Stimulated activated CD4-positive, alpha-beta T cell treated with anti-CD3 and anti-CD28 coated beads, Interleukin-12 subunit alpha, Interleukin-12 subunit beta, amount 100 ng/mL, for 4 hours (primary cell): Measurements from ENCODE around the gene LCN12.

Experiments
- DNase-seq: peaks from one replicate; pipeline ENCODE4 v3.0.0-alpha.2; 2020

LCN12 gene

GRCh38 chr9:136958898-136959850, 7.1 kb downstream of the LCN12 start:
- DNase-seq = no peak

GRCh38 chr9:136960212-136960937, 8.3 kb downstream of the LCN12 start:
- DNase-seq = no peak

DNA sequence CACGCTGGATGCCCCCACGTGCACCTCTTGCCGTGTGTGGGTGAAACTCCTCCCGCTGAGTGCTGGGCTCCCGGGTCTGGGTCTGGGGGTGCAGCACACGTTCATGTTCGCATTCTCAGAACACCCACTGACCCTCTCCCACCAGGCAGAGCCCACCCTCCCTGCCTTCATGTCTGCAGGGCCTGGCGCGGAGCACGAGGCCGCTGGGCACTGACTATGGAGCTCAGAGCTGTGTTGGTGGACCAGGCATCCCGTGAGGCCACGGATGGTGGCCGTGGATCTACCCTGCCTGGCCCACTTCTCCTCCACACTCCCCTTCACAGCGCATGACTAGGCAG, 8.8 kb downstream of the LCN12 start:
- DNase-seq = no peak

DNA sequence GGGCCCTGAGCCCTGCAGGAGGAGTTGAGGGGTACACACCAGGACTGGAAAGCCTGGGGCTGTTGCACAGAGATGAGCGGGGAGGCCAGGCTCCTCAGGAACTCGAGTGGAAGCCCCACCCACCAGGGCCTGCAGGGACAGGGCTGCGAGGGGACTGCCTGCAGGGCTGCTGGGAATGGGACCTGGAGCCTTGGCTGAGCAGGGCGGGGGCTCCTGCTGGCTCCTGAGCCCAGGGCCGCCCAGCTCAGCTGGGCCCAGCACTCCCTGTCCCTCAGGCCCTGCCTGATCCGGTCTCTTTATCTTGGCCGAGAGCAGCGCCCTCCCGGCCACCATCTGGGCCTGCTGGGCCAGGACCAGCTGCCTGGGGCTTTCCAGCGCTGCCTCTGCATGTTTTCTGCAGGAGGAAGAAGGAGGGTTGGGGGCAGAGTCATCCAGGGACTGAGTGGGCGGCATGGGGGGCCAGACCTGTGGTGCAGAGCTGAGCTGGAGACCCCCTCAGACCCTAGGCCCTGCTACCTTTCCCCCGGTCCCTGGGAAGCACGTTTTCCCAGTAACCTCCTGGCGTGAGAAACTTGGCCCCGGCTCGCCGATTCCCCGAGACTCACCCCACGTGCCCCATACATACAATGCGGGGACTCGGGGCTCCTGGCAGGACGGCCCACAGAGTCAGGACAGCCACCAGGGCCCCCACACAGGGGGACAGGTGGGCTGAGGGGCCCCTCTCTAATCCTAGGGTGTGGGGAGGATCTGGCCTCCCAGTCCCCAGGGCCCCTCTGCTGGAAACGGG, 9.4 kb downstream of the LCN12 start:
- DNase-seq = no peak

DNA sequence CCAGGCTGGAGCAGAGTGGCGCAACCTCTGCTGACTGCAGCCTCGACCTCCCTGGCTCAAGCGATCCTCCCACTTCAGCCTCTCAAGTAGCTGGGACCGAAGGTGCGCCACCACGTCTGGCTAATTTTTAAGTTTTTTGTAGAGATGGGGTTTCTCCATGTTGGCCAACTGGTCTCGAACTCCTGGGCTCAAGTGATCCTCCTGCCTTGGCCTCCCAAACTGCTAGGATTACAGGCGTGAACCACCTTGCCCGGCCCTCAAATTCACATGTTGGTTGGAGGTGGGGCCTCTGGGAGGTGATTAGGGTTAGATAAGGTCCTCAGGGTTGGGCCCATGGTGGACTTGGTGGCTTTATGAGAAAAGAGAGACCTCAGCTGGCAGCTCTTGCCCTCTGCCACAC, 10.1 kb downstream of the LCN12 start:
- no peak for DNase-seq

GRCh38 chr9:136962701-136963248, 10.7 kb downstream of the LCN12 start:
- no peak for DNase-seq

- no peak for DNase-seq
Observed at GRCh38 chr9:136963341-136963740, 11.3 kb downstream of the LCN12 start.

DNA sequence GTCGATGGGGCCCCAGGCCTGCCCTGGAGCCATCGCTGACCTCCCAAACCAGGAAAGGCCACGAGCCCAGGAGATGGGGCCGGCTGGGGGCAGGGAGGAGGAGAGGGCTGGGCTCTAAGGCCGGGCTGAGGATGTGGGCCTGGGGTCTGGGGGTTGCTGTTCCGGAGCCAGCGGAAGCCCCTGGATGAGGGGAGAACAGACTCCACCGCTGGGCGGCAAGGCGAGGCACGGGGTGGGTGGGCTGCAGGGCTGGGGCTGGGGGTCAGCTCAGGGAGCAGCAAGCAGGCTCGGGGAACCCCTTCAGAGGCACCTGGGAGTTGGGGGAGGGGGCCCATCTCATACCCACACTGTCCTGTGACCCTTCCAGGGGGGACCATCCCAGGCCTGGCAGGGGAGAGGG, 11.7 kb downstream of the LCN12 start:
- no peak for DNase-seq

DNA sequence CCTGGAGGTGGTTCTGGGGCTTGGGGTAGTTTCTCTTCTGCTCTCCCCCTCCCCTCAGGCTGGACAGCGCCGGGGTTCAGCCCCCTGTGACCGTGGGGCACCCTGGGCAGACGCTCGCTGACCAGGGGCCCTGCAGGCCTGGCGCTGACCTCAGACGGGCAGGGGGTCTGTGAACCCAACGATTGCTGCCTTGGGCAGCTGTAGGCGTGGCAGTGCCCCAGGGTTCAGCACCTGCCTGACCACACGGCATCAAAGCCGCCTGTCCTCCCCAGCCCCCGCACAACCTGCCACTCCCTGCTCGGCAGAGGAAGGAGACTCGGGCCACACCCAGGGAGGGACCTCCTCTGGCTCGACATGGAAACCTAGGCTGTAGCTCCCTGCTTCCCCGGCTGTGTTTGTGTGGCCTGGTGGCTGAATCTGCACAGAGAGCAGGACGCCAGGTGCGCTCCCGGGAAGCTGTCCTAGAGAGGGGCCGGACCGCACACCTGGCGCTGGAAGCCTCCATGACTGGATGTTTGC, 12.2 kb downstream of the LCN12 start:
- DNase-seq = no peak

DNA sequence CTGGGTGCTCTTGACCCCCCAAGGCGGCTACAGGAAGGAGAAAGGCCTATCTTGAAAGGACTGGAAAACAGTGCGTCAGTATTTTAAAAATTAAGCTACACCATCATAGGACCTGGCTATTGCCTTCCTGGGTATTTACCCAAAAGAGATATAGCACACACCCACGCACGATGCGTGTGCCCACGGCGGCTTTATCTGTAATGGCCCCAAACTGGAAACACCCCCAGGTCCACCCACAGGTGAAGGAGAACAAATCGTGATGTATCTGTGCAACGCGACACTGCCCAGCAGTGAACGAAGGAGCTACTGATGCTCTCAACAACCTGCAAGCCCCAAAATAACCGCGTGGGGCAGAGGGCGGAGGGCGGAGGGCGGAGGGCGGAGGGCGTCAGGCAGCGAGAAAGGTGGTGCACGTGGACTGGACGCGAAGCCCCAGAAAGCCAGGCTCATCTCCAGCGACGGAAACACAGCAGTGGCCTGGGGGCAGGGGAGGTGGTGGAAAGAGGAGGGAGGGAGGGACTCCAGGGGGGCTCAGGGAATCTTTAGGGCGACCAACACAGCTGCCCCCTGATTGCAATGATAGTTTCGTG, 12.9 kb downstream of the LCN12 start:
- DNase-seq = no peak

DNA sequence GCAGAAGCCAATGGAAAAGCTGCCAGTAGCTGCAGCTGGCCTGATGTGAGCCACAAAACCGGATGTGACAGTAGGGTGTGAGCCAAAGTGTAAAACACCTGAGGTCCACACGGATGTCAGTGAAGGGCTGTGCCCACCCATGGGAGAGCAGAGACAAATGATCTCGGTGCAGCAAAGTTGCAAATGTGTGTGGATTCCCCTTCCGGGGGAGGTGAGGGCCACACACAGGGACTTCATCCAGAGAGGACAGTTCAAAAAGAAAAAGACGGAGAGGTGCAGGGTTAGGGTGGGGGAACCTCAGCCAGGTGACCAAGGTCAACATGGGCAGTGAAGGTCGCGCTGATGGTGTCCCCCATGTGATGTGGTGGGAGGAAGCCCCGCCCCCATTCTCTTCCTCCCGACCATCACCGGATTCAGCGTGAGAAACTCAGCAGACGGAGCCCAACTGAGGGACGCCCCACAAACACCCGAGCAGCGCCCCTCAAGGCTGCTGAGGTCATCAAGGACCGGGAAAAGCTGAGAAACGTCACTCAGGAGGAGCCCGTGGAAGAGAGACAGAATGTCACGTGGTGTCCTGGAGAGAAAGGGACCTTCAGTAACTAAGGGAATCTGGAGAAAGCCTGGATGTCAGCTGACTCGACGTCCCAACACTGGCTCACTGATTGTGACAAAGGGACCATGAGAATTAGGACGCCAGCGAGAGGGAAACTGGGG, 13.9 kb downstream of the LCN12 start:
- DNase-seq = no peak

DNA sequence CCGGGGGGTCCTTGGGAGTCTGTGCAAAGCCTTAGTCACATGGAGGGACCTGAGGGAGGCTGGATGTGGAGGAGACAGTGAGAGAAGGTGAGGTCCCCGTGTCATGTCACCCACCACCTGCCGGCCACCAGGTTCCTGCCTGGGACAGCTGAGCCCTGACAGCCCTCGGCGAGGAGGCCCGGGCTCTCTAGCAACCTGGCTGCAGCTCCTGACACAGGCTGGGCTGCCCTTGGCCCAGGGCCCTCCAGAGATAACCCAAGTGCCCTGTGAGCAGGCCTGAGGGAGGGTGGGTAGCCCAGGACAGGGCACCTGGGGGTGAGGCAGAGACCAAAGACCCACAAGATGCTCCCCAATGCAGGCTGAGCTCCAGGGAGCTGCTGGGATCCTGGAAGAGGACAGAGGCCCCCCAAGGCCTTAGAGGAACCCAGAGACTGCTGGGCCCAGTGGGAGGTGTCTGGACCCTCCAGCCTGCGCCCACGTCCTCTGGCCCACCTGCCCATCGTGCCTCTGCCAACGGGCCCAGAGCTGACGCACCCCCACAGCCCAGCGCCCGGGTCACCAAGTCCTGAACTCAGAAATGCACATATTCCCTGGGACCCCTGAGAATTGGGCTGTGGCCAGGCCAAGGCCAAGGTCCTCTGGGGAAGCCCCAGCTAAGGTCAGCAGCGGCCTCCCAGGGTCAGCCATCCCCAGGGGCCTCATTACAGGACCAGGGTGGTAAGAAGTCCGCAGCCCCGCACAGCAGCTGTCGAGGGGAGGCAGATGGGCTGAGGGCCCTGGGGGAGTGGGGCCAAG, 16.5 kb downstream of the LCN12 start:
- no peak for DNase-seq

- no peak for DNase-seq
Observed at GRCh38 chr9:136969150-136969549, 17.1 kb downstream of the LCN12 start.

- no peak for DNase-seq
Observed at GRCh38 chr9:136969774-136970173, 17.7 kb downstream of the LCN12 start.

DNA sequence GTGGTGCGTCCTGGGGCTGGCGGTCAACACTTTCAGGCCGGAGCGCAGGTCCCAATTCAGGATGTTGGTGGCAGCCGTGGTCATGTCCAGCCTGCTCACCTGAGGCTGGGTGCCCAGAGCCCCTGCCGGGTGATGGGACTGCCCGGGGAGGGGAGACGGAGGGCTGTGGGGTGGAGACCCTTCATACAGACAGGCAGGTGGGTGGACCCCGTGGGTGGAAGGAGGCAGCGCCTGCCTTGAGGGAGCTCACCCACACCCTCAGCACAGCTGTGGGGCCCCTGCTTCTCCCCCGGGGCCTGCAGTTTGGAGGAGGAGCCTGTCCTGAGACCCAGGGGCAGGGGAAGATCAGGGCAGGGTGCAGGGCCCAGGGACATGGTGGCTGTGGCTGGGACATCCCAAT, 18.3 kb downstream of the LCN12 start:
- no peak for DNase-seq

DNA sequence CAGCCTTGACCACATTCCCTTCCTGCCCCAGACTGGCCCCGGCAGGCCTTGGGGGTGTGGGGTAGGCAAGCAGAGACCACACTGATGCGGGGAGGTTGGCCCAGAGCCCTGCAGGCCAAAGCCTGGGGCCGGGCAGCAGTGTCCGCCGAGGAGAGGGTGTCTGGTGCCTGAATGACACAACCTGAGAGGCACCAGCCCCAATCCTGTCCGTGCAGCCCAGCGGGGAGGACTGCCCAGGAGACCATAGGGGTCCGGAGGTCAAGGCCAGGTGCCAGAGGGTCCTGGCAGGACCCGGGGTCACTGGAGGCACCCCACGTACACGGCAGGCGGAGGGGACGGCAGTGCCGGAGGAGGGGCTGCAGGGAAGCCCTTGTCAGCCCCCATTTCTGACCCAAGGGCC, 19.7 kb downstream of the LCN12 start:
- no peak for DNase-seq

DNA sequence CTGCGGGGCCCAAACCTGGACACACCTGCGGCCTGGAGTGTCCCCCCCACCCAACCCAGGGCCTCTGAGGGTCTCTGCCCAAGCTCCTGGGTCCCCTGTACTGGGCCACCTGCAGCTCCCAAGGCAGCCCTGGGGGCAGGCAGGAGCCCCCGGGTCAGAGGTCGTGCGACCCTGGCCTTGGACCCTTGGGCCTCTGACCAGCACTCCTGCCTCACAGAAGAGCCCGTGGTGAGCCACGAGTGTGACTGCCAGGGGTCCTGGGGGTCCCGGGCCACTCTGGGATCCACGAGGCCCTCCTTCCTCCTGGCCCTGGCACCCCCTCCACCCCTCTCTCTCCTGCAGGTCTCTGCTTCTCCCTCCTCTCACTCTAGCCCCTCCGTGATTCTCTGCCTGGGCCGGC, 20.3 kb downstream of the LCN12 start:
- DNase-seq = no peak

DNA sequence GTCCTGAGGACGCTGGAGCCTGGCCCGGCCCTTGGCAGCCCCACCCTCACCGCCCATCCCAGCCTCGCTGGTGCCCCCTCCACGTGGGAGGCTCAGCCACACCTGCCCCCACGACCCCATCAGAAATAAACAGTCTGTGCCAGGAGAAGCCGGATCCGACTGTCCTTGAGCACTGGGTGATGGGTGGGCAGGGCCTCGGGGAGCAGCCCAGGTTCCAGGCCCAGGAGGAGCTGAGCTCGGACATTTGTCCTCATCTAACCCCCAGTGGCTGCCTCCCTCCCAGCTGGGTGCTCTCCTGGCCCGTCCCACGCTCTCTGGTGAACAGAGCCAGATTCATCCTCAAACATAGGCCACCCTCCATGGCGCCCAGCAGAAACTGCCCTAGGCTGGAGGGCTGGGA, 20.7 kb downstream of the LCN12 start:
- no peak for DNase-seq

- no peak for DNase-seq
Observed at GRCh38 chr9:136973618-136974617, 21.8 kb downstream of the LCN12 start.
